Epidermal melanocyte (primary cell): Measurements from ENCODE around the gene SPACA4.
"Not testable (repeated sequence)": the region's sequence is repeated elsewhere in the genome, so short reads cannot be mapped to it uniquely, and the experiment has no call there.

ENCODE experiments used
- DNase-seq: peaks from one replicate; pipeline ENCODE4 v3.0.0; 2011; ENCODE audit warnings: low spot score; ENCODE audit not compliant: insufficient read length

Gene SPACA4

DNA sequence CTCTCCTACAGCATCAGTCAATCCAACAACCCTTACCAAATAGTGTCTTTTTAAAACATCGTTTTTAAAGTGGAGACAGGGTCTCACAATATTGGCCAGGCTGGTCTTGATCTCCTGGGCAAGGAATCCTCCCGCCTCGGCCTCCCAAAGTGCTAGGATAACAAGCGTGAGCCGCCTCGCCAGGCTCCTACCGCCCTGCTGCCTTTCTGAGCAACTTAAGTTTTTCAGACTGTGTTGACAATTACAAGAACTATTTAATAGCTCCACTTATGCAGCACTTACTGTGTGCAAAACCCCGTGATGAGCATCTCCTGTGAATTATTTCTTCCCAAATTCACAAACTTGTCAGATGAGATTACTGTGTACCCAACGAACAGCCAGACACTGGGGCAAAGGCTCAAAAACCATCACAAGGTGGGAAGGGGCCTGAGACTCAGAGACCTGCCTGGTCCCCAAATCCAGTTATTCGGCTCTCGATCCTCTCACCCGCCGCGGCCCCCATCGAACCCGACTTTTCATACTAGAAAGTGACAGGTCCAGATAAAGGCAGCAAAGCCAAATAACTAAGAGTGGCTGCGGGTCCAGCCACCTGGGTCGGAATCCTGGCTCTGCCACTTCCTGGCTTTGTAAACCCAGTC is 11.9 kb downstream of the SPACA4 start:
- DNase-seq = no peak

DNA sequence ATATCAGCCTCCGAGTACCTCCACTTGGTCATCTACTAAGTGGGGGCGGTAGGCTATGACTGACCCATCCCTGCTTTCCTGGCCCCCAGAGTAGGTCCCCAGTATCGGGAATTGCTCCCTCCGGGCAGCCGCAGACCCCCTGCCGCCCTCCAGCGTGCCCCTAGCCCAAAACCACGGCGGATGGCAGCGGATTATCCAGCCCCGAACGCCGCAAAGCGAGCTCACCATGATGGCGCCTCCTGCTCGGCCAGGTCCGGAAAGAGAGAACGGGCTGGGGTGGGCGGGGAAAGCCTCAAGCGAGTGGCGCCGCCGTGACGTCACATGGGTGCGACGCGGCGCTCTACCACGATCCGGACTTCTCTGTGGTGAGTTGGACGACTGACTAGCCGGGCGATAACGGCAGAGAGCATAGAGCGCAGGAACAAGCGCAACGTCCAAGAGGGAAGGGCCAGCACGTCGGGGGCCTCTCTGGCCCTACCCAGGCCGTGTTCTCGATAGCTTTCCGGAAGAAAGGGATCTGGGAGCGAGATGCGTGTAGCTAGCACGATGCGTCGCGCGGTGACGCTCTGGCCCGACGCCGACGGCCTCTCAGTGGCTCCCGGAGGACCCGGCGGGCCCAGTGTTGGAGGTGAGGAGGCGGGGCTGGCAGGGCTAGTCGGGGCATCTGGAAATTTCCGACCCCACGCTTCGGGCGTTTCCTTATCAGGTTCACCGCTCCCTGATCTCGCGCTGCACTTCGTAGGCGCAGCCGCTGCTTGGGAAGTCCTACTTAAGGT is 12.6 kb downstream of the SPACA4 start, which contains the start of the genes RPL18 and SPHK2:
TSS of gene RPL18 (minus strand) at position 263 of the 776 bp plus-strand sequence. CDS start at position 228, 35 bp downstream.
TSS of gene SPHK2 (plus strand) at position 591 of the 776 bp plus-strand sequence. CDS start 1,009 bp downstream, outside the sequence.
- DNase-seq = peak; percentile 99

DNA sequence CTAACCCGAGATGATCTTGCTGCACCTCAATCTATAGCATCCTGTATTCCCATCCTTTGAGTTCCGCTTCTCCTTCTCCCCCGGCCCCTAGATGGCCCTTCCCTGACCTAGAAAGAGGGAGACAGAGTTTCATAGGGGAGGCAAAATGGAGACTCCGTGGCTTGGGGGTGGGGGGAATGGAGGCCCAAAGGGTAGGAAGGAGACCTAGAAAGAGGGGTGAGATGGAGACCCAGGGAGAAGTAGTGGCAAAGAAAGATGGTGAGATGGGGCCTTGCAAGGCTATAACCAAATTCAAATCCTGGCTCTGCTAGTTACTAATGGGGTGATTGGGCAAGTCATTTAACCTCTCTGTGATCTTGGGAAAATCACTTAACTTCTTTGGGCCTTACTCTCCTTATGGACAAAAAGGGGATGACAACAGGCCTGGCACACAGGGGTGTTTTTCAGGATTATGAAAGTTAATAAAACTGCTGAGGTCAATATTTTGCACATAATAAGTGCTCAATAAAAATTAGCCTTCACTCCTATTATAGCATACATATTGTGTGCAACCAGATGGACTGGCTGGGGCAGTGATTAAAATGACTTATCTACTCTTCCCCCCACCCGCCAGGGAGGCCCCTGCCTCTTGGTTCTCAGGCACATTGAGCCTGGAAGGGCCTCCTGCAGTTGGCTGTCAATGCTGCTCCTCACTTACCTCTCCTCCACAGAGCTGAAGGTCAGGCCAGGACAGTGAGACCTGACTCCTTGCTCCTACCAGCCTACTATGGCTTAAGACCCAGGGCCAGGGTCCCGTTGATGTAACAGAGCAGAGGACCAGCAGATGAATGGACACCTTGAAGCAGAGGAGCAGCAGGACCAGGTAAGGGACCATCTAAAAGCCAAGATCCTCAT is 13.4 kb downstream of the SPACA4 start:
- no peak for DNase-seq

DNA sequence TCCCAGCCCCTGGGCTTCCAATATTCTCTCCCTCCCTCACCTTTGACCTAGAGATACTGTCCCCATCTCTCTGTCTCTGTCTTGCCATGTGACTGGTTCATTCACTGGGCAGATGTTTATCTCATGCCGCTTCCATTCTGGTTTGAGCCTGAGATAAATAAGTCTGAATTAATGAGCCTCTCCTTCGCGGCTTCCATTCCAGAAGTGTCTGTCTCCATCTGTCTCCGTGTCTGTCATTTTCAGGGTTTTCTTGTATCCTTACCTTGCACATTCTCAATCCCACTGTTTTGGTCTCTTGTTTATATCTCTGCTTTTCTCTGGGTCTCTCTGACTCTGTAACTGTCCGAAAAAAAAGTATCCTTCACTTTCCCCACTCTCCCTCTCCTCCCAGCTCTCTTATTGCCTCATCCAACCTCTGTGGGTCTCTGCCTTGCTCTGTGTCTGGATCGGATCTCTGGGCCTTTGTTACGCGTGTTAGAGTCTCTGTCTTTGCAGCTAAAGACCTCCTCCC is 17.1 kb downstream of the SPACA4 start:
- DNase-seq = no peak

DNA sequence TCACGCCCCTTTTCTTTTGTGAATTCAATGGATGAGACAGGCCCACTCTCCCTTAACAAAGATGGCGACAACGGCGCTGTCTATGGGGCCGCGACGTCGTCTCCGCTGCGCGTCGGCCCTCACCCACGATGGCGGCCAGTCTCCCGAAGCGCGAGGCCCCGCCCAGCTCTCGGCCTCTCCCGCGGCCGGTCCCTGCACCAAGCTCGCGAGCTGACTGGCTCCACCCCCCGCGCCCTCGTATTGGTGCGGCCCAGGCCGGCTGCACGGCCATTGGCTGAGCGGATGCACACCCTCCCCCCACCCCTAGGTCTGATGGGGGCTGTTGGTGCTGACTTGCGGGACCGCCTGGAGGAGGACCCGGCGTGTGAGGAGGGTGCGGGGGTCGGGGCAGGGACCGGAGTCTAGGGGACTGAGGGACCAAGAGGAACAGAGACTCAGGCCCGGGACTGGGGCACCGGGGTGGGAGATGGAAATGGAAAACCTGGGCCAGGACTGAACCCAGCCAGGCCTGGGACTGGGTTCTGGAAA is 17.6 kb downstream of the SPACA4 start:
- DNase-seq = peak; percentile 97

DNA sequence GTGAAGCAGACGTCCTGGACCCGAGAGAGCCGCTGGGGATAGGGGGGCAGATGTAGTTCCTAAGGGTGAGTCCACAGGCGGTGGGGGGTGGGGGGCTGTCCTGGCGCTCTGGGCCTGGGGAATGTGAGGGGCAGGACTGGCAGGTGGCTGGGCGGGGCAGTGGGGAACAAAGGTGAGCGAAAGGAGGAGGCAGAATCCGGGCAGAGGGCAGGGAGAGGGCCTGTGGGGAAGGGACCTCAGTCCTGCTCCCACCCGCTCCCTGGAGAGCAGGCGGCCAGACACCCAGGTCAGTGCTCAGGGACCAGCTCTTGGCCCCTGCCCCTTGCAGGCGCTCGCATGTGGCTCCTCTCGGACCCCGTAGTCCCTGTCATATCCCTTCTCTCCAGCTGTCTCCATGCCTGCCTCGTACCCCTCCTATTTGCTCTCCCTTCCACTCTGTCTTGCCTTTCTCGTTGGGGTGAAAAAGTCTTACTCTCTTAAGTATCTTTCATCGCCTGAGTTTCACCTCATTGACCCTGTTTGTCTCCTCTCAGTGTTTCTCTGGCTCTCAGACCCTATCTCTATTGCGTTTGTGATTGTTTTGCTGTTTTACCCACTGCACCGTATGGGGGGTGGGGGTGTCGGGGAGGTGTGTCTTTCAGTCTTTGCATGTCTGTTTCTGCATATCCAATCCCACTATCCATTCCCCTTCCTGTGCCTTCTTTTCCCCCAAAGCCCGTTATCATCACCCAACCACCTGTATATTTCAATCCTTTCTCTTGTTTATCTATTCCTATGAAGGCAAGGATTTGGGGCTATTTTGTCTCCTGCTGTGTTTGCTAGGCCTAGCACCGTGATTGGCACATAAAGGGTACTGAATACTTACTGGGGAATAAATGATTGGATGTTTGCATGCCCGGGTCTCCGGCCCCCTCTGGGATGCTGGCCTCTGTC is 18.5 kb downstream of the SPACA4 start:
- DNase-seq = no peak

DNA sequence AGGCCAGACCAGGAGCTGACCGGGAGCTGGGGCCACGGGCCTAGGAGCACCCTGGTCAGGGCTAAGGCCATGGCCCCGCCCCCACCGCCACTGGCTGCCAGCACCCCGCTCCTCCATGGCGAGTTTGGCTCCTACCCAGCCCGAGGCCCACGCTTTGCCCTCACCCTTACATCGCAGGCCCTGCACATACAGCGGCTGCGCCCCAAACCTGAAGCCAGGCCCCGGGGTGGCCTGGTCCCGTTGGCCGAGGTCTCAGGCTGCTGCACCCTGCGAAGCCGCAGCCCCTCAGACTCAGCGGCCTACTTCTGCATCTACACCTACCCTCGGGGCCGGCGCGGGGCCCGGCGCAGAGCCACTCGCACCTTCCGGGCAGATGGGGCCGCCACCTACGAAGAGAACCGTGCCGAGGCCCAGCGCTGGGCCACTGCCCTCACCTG is 19.4 kb downstream of the SPACA4 start:
- no peak for DNase-seq

DNA sequence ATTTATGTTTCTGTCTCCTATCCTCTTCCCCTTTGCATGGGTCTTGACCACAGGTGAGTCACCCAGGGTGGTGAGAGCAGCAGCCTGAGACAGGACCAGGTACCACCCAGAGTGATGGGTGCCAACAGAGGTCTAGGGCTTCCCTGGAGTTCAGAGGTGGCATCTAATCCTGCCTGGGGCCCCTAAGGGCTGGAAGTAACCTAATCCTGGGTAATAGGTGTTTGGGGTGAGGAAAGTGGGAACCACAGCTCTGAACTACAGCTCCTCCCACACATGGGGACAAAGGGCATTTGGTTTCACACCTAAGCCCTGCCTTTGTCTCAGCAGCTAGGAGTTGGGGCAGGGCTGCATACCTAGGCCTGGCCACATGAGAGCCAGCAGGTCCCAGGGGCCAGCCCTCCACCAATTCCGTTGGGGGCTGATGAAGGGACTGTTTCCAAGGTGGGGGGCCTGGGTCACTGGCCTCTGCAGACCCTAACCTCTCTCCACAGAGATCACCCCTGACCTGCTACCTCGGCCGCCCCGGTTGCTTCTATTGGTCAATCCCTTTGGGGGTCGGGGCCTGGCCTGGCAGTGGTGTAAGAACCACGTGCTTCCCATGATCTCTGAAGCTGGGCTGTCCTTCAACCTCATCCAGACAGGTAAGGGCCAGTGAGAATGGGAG is 20.8 kb downstream of the SPACA4 start:
- no peak for DNase-seq

DNA sequence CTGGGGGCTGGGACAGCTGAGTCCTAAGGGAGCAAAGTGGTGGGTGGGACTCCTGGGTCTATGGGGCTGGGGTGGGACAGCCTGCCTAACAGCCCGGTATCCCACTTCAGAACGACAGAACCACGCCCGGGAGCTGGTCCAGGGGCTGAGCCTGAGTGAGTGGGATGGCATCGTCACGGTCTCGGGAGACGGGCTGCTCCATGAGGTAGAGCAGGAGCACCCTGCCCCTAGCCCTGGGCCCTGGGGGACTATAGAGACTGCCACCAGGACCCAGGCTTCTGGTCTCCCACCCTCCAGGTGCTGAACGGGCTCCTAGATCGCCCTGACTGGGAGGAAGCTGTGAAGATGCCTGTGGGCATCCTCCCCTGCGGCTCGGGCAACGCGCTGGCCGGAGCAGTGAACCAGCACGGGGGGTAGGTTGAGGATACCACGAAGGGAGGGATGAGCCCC is 21.3 kb downstream of the SPACA4 start:
- DNase-seq = no peak

DNA sequence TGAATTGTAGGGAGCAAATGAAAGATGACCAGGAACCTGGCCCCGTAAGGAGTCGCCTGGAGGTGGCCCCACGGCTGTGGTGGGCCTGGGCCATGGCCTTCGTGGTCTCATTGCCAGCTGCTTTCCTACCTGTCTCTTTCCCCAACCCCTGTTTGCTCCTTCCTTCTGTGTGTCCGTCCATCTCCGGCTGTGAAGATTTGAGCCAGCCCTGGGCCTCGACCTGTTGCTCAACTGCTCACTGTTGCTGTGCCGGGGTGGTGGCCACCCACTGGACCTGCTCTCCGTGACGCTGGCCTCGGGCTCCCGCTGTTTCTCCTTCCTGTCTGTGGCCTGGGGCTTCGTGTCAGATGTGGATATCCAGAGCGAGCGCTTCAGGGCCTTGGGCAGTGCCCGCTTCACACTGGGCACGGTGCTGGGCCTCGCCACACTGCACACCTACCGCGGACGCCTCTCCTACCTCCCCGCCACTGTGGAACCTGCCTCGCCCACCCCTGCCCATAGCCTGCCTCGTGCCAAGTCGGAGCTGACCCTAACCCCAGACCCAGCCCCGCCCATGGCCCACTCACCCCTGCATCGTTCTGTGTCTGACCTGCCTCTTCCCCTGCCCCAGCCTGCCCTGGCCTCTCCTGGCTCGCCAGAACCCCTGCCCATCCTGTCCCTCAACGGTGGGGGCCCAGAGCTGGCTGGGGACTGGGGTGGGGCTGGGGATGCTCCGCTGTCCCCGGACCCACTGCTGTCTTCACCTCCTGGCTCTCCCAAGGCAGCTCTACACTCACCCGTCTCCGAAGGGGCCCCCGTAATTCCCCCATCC is 22.1 kb downstream of the SPACA4 start:
- no peak for DNase-seq

DNA sequence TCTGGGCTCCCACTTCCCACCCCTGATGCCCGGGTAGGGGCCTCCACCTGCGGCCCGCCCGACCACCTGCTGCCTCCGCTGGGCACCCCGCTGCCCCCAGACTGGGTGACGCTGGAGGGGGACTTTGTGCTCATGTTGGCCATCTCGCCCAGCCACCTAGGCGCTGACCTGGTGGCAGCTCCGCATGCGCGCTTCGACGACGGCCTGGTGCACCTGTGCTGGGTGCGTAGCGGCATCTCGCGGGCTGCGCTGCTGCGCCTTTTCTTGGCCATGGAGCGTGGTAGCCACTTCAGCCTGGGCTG is 22.7 kb downstream of the SPACA4 start:
- DNase-seq = no peak

DNA sequence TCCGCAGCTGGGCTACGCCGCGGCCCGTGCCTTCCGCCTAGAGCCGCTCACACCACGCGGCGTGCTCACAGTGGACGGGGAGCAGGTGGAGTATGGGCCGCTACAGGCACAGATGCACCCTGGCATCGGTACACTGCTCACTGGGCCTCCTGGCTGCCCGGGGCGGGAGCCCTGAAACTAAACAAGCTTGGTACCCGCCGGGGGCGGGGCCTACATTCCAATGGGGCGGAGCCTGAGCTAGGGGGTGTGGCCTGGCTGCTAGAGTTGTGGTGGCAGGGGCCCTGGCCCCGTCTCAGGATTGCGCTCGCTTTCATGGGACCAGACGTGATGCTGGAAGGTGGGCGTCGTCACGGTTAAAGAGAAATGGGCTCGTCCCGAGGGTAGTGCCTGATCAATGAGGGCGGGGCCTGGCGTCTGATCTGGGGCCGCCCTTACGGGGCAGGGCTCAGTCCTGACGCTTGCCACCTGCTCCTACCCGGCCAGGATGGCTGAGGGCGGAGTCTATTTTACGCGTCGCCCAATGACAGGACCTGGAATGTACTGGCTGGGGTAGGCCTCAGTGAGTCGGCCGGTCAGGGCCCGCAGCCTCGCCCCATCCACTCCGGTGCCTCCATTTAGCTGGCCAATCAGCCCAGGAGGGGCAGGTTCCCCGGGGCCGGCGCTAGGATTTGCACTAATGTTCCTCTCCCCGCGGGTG is 23.2 kb downstream of the SPACA4 start:
- DNase-seq = no peak

DNA sequence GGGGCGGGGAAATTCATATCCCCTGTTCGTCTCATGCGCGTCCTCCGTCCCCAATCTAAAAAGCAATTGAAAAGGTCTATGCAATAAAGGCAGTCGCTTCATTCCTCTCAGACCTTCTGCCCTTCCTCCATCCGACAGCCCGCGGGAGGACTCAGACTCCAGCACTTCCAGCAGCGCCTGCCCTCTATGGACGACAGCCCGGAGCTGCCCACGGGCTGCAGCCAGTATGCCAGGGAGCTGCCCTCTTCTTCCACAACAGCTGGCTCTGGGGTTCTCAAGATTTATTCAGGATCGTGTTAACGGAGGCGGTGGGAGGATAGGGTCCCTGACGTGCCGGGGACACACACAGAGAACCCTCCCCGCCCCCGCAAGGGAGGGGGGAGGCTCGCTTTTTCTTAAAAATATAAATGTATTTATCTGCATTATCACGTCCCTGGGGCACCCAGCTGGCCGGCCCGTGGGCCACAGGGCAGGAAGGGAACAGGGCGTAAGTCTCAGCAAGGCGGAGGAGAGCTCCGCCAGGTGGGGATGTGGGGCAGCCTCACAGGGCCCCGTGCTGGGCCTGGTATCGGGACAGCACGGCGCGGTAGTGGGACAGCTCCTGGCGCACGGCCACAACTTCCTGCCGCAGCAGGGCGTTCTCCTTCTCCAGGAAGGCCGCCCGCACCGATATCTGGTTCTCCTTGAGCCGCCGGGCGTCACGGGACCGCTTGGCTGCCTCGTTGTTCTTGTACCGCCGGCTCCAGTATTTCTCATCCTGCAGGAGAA is 23.9 kb downstream of the SPACA4 start:
- DNase-seq = no peak

DNA sequence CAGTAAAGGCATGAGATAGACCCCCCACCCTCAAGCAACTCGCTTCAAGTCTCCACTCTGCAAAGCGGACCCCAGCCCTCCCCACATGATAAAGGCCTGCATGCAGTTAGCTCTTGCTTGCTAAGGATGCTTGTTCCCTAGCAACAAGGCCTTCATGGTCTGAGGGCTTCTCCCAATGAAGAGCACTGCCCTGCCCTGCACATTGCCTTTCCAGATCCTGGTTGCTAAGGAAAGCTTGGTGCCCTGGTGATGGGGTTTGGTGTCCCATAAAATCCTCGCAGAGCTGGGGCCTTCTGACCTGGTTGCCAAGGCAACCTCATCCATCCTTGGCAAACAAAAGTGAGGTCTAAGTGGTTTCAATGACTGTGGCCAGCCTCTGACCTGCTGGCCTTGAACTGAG is 24.7 kb downstream of the SPACA4 start:
- DNase-seq = no peak

DNA sequence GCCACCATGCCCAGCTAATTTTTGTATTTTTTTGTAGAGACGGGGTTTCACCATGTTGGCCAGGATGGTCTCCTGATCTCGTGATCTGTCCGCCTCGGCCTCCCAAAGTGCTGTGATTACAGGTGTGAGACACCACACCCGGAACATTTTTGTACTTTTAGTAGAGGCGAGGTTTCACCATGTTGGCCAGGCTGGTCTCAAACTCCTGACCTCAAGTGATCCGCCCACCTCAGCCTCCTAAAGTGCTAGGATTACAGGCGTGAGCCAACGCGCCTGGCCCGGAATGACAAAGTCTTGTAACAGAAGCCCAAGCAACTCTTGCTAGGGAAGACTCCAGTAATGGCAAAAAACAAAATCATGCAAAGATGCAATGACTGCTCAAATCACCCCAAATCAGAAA is 25.7 kb downstream of the SPACA4 start:
- not testable (repeated sequence) for DNase-seq

DNA sequence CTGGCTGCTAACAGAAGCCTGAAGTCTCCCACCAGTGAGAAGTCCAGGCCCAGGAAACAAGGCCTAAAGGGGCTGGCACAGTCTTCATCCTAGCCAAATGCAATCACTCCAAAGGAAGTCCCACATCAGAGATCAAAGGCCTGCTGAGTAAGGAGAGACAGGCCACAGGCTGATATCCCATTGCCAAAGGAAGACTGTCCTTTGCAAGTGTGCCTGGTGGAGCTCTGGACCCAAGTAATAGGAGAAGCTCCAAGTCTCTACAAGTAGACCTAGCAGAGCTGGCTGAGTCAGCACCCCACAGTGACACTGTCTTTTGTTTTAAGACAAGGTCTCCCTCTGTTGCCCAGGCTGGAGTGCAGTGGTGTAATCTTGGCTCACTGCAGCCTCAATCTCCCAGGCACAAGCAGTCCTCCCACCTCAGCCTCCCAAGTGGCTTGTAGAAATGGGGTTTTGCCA is 26.2 kb downstream of the SPACA4 start:
- DNase-seq = peak; percentile 2
